Neural cell (in vitro differentiated cells): Measurements from ENCODE around the gene SOCS7. TPM values are rescaled to one million over a fixed set of nuclear protein-coding genes. Genes with fewer than 3 reads are reported as not detected.
A peak's percentile ranks its signal among the peaks of the same experiment; 100 is the strongest.

ENCODE experiments used
- H2AFZ ChIP-seq: fragments of 200-600, 300-800 bp; sonication (generic), shearing (Covaris generic); 2 replicates; pipeline ENCODE4 v1.6.0; 2014; ENCODE audit warnings: low read depth, mild to moderate bottlenecking, antibody characterized with exemption, low read length, moderate library complexity
- H3F3A ChIP-seq: fragments of 200-600 bp; shearing (Covaris generic); 2 replicates; pipeline ENCODE4 v1.6.1; 2016; ENCODE audit warnings: mild to moderate bottlenecking, moderate library complexity, mixed read lengths, antibody characterized with exemption, low read length; ENCODE audit not compliant: insufficient read depth, poor library complexity, severe bottlenecking
- H3K27ac ChIP-seq: fragments of 200-600, 300-800 bp; sonication (generic), shearing (Covaris generic); 2 replicates; pipeline ENCODE4 v1.5.1; 2014; ENCODE audit warnings: mild to moderate bottlenecking, low read length, moderate library complexity
- H3K27me3 ChIP-seq: fragments of 300-800, 200-600 bp; sonication (generic), shearing (Covaris generic); 2 replicates; pipeline ENCODE4 v1.6.0; 2014; ENCODE audit warnings: mild to moderate bottlenecking, low read depth, low read length, moderate library complexity; ENCODE audit not compliant: insufficient read depth
- H3K36me3 ChIP-seq: fragments of 300-800, 200-600 bp; sonication (generic), shearing (Covaris generic); 2 replicates; pipeline ENCODE4 v1.5.1; 2014; ENCODE audit warnings: mild to moderate bottlenecking, antibody characterized with exemption, low read length, moderate library complexity; ENCODE audit not compliant: insufficient read depth
- H3K4me2 ChIP-seq: fragments of 300-800, 200-600 bp; sonication (generic), shearing (Covaris generic); 2 replicates; pipeline ENCODE4 v1.6.0; 2014; ENCODE audit warnings: mild to moderate bottlenecking, low read length
- H3K4me3 ChIP-seq: fragments of 300-800, 200-600 bp; sonication (generic), shearing (Covaris generic); 2 replicates; pipeline ENCODE4 v1.5.1; 2014; ENCODE audit warnings: mild to moderate bottlenecking, low read length, moderate library complexity
- H3K79me2 ChIP-seq: fragments of 200-600 bp; shearing (Covaris generic); replicated peaks from 2 replicates; pipeline ENCODE4 v1.6.0; 2014; ENCODE audit warnings: mild to moderate bottlenecking, low read length, moderate library complexity; ENCODE audit not compliant: insufficient read depth
- H3K9ac ChIP-seq: fragments of 300-800, 200-600 bp; sonication (generic), shearing (Covaris generic); 2 replicates; pipeline ENCODE4 v1.6.1; 2016; ENCODE audit warnings: mild to moderate bottlenecking, low read length, mixed read lengths
- H3K9me2 ChIP-seq: fragments of 200-600 bp; shearing (Covaris generic); 2 replicates; pipeline ENCODE4 v1.6.1; 2016; ENCODE audit warnings: mild to moderate bottlenecking, low read length, mixed read lengths; ENCODE audit not compliant: insufficient read depth
- H3K9me3 ChIP-seq: fragments of 200-600, 300-800 bp; sonication (generic), shearing (Covaris generic); 2 replicates; pipeline ENCODE4 v1.6.1; 2016; ENCODE audit warnings: mild to moderate bottlenecking, mixed run types, low read length, moderate library complexity, mixed read lengths
- H4K20me1 ChIP-seq: fragments of 200-600 bp; shearing (Covaris generic); 2 replicates; pipeline ENCODE4 v1.6.1; 2016; ENCODE audit warnings: mild to moderate bottlenecking, mixed run types; ENCODE audit not compliant: insufficient read depth
- CTCF ChIP-seq: fragments of 450-650 bp; IDR thresholded peaks from 2 replicates; pipeline ENCODE4 v1.5.1; 2014; ENCODE audit warnings: antibody characterized with exemption, mild to moderate bottlenecking, moderate library complexity; ENCODE audit not compliant: poor library complexity, severe bottlenecking
- EP300 ChIP-seq: fragments of 450-650 bp; conservative IDR thresholded peaks from 2 replicates; pipeline ENCODE4 v1.6.1; 2014; ENCODE audit warnings: antibody characterized with exemption, mild to moderate bottlenecking, moderate library complexity; ENCODE audit not compliant: poor library complexity, severe bottlenecking
- EZH2 ChIP-seq: fragments of 200-600, 300-800 bp; shearing (Covaris generic), sonication (generic); IDR thresholded peaks from 2 replicates; pipeline ENCODE4 v1.6.1; 2014; ENCODE audit warnings: antibody characterized with exemption, low read length, borderline replicate concordance, mild to moderate bottlenecking; ENCODE audit not compliant: insufficient read depth, poor library complexity, severe bottlenecking
- MXI1 ChIP-seq: fragments of 450-650 bp; conservative IDR thresholded peaks from 2 replicates; pipeline ENCODE4 v1.6.1; 2014; ENCODE audit warnings: antibody characterized with exemption, mild to moderate bottlenecking; ENCODE audit not compliant: poor library complexity, severe bottlenecking
- POLR2AphosphoS5 ChIP-seq: IDR thresholded peaks from 2 replicates; pipeline ENCODE4 v1.6.1; 2012
- RAD21 ChIP-seq: fragments of 450-650 bp; conservative IDR thresholded peaks from 2 replicates; pipeline ENCODE4 v1.6.1; 2014; ENCODE audit warnings: antibody characterized with exemption, mild to moderate bottlenecking, moderate library complexity
- SMC3 ChIP-seq: fragments of 450-650 bp; conservative IDR thresholded peaks from 2 replicates; pipeline ENCODE4 v1.6.1; 2014; ENCODE audit warnings: antibody characterized with exemption, mild to moderate bottlenecking, moderate library complexity; ENCODE audit not compliant: poor library complexity
- TAF1 ChIP-seq: IDR thresholded peaks from 2 replicates; pipeline ENCODE4 v1.6.1; 2012; ENCODE audit warnings: low read depth
- polyA plus RNA-seq: library from polyadenylated mRNA; depleted of rRNA; stranded (reverse); fragments of >200 nt; gene quantifications from 2 replicates; pipeline ENCODE4 v1.2.3, GENCODE V29; 2014
- TF ChIP-seq, protein P1 (sequence below): IDR thresholded peaks from 2 replicates; pipeline ENCODE4 v1.6.1; 2012; ENCODE audit warnings: borderline replicate concordance

The SOCS7 gene
- polyA plus RNA-seq, 1 donor from 2014 or later: 23.7 TPM

DNA sequence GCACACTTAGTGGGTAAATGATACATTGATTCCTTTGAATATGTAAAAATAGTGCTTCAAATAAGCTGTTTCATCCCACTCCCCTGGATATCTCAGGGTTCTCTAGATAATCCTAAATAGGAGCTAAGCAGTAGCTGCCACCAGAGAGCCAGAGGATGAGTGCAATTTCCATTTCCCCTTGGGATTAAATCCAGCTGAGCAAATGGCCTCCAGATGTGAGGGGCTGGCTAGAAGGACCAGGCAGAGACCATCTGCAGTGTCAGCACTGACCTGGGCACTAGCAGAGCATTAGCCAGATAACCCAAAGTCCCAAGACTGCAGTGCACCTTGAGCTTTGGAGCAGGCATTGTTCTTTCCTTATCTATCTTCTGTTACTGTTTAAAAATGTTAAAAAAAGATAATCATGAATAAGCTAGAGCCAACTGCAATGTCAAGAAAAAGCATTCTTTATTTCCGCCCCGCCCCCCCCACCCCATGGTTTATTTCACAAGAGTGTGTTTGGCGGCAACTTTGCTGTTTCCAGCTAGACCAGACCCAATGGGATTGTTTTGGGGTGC lies 27.4 kb upstream of the SOCS7 start:
- H3K9ac ChIP-seq: no peak overlapping the region
- H4K20me1 ChIP-seq: no peaks in the 10 kb centered on the region
- no peaks in the 10 kb centered on the region for H3K9me2 ChIP-seq
- H3K36me3 ChIP-seq: no peaks in the 10 kb centered on the region
- H3K27ac ChIP-seq: no peak overlapping the region
- no peaks in the 10 kb centered on the region for H3F3A ChIP-seq
- no peak overlapping the region for H3K4me3 ChIP-seq
- H3K79me2 ChIP-seq: no peaks in the 10 kb centered on the region
- H3K9me3 ChIP-seq: no peaks in the 10 kb centered on the region
- no peak overlapping the region for H2AFZ ChIP-seq
- H3K27me3 ChIP-seq: no peaks in the 10 kb centered on the region
- TF ChIP-seq, protein P1, sequence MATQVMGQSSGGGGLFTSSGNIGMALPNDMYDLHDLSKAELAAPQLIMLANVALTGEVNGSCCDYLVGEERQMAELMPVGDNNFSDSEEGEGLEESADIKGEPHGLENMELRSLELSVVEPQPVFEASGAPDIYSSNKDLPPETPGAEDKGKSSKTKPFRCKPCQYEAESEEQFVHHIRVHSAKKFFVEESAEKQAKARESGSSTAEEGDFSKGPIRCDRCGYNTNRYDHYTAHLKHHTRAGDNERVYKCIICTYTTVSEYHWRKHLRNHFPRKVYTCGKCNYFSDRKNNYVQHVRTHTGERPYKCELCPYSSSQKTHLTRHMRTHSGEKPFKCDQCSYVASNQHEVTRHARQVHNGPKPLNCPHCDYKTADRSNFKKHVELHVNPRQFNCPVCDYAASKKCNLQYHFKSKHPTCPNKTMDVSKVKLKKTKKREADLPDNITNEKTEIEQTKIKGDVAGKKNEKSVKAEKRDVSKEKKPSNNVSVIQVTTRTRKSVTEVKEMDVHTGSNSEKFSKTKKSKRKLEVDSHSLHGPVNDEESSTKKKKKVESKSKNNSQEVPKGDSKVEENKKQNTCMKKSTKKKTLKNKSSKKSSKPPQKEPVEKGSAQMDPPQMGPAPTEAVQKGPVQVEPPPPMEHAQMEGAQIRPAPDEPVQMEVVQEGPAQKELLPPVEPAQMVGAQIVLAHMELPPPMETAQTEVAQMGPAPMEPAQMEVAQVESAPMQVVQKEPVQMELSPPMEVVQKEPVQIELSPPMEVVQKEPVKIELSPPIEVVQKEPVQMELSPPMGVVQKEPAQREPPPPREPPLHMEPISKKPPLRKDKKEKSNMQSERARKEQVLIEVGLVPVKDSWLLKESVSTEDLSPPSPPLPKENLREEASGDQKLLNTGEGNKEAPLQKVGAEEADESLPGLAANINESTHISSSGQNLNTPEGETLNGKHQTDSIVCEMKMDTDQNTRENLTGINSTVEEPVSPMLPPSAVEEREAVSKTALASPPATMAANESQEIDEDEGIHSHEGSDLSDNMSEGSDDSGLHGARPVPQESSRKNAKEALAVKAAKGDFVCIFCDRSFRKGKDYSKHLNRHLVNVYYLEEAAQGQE: no peak
- TF ChIP-seq RAD21: no peak
- no peak for TF ChIP-seq MXI1
- no peak for TF ChIP-seq SMC3
- TF ChIP-seq CTCF: no peak
- no peak for TF ChIP-seq EP300
- no peak for TF ChIP-seq EZH2
- no peak for TF ChIP-seq POLR2AphosphoS5
- TF ChIP-seq TAF1: no peak
- H3K4me2 ChIP-seq: no peak overlapping the region

DNA sequence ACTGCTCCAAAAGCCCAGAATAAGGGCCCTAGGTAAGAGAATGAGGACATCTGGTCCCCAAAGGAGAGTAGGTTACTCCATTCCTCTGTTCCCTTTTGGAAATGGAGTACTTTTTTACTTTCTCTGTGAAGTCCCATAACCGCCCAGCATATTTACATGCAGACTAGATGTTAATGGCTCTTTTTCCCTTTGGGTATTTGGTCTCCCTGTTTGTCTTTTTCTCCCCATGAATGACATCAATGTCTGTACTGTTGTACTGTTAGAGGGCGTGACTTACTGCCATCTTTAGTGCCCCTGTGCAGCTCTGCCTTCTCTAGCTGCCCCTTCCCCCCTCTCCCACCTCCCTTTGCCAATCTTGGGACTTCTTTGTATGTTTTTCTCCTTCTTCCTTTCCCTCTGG lies 26.9 kb upstream of the SOCS7 start:
- Histone ChIP-seq H3K27me3 (no peaks in the 10 kb centered on the region), H3K4me2 (no peak overlapping the region), H4K20me1 (no peaks in the 10 kb centered on the region), H3K36me3 (no peaks in the 10 kb centered on the region), H3F3A (no peaks in the 10 kb centered on the region), H3K9me2 (no peaks in the 10 kb centered on the region), H3K79me2 (no peaks in the 10 kb centered on the region), H3K9ac (no peak overlapping the region), H3K9me3 (no peaks in the 10 kb centered on the region), H3K4me3 (no peak overlapping the region), H2AFZ (no peak overlapping the region), H3K27ac (peak overlapping the region; percentile 12)
- TF ChIP-seq EZH2: no peak
- TF ChIP-seq, protein P1: no peak
- TF ChIP-seq RAD21: no peak
- no peak for TF ChIP-seq MXI1
- no peak for TF ChIP-seq EP300
- no peak for TF ChIP-seq CTCF
- TF ChIP-seq TAF1: no peak
- TF ChIP-seq SMC3: no peak
- no peak for TF ChIP-seq POLR2AphosphoS5
